Neural cell (in vitro differentiated cells): ENCODE data around the gene IKZF2.

Experiments
- CTCF ChIP-seq: fragments of 450-650 bp; IDR thresholded peaks from 2 replicates; pipeline ENCODE4 v1.5.1; 2014; ENCODE audit warnings: antibody characterized with exemption, mild to moderate bottlenecking, moderate library complexity; ENCODE audit not compliant: poor library complexity, severe bottlenecking
- EP300 ChIP-seq: fragments of 450-650 bp; conservative IDR thresholded peaks from 2 replicates; pipeline ENCODE4 v1.6.1; 2014; ENCODE audit warnings: antibody characterized with exemption, mild to moderate bottlenecking, moderate library complexity; ENCODE audit not compliant: poor library complexity, severe bottlenecking
- EZH2 ChIP-seq: fragments of 200-600, 300-800 bp; shearing (Covaris generic), sonication (generic); IDR thresholded peaks from 2 replicates; pipeline ENCODE4 v1.6.1; 2014; ENCODE audit warnings: antibody characterized with exemption, low read length, borderline replicate concordance, mild to moderate bottlenecking; ENCODE audit not compliant: insufficient read depth, poor library complexity, severe bottlenecking
- POLR2AphosphoS5 ChIP-seq: IDR thresholded peaks from 2 replicates; pipeline ENCODE4 v1.6.1; 2012
- RAD21 ChIP-seq: fragments of 450-650 bp; conservative IDR thresholded peaks from 2 replicates; pipeline ENCODE4 v1.6.1; 2014; ENCODE audit warnings: antibody characterized with exemption, mild to moderate bottlenecking, moderate library complexity
- TAF1 ChIP-seq: IDR thresholded peaks from 2 replicates; pipeline ENCODE4 v1.6.1; 2012; ENCODE audit warnings: low read depth

GRCh38 chr2:213021971-213022899, 129.2 kb downstream of the IKZF2 start:
- TF ChIP-seq CTCF (no peak), TAF1 (no peak), POLR2AphosphoS5 (no peak), RAD21 (no peak), EZH2 (no peak), EP300 (no peak)
